Measurements from ENCODE around the gene DIPK1B.

The DIPK1B gene

DNA sequence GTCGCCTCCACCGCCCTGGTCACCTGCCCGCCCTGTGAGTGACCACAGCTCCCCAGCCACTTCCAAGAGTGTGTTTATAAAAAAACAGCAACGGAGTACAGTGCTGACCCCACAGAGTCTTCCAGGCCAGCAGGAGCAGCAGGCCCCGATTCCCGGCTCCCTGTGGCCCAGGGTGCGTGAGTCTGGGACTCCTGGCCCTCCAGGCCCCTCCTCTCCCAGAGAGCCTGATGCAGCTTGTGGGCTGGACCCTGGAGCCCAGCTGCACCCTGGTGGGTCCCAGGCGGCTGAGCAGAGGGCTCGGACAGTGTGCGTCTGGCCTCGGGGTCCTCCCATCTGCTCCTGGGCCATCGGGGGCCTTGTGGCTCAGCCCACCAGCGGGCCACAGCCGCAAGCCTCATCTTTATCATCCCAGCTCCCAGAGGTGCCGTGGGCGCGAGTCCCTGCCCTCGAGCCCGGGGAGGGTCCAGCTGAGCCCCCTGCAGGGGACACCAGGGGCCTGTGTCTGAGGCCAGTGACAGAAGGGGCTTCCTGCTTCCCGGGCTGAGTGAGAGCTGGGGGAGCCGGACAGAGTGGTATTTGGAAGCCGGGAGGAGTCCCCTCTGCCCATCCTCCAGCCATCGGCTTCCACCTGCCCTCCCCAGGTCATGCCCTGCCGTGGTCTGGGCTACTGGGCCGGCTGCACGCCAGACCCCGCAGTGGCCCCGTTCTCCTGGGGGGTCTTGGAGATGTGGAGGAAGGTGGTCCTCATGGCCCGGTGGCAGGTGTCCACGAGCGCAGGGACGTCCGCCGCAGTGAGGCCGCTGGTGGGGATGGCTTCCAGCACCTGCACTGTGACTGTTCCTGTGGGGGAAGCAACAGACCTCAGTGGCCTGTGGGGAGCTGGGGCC is 39.0 kb upstream of the DIPK1B start:
- DNase-seq (ENCODE audit: low read depth, low spot score), result no peak

DNA sequence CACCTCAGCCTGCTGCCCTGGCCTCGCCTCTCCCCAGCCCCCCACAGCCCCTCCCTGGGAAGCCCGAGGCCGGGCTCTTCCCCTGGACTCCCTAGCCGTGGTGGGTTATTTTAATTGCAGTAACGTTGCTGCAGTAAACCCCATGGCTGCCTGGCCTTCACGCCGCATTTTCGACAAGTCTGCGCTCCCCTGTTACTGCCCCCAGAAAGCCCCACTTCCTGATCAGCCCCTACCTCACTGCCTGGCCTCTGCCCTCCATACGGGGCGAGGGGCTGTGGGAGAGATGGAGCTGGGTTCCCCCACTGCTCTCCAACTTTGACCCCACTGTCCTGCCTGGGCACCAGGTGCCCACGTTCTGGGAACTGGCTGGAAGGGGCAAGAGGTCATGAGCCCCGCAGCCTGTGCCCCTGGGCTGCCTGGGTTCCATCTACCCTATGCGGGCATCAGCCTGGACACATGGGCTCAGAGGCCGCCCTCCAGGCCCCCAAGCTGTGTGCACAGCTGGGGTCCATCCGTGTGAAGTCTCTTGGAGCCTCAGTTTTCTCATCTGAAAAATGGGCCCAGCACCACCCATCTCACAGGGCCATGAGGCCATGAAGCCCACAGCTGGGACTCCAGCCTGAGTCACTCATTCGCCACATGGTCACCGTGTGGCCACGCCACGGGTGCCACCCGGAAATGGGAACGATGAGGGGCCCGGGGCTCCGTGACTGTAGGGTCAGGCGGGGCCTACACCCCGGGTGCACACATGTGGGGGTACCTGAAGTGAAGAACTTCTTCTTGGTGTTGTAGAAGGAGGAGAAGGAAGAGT is 38.2 kb upstream of the DIPK1B start:
- DNase-seq (ENCODE audit: low read depth, low spot score), result no peak

DNA sequence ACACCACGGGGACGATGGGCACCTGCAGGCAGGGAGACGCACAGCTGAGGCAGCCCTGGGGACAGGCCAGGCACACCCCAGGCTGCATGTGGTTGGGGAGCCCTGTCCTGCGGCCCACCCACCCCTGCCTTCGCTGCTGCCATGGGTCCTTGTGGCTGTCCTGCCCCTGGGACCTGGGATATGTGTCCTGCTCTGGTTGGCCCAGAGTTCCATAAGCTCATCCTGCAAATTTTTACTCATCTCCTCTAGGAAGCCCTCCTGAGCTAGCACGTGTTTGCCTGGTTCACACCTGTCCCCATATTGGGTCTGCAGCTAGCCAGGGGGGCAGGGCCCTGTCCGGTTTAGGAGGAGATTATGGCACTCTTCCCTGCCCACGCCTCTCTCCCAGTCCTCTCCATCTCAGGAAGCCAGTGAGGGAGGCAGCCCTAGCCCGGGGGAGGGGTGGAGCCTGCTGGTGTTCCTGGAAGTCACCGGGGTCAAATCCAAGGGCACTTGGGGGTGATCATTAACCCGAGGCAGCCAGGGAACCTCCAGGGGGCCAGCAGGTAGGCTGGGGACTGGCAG is 37.5 kb upstream of the DIPK1B start:
- no peak for DNase-seq (ENCODE audit: low read depth, low spot score)

DNA sequence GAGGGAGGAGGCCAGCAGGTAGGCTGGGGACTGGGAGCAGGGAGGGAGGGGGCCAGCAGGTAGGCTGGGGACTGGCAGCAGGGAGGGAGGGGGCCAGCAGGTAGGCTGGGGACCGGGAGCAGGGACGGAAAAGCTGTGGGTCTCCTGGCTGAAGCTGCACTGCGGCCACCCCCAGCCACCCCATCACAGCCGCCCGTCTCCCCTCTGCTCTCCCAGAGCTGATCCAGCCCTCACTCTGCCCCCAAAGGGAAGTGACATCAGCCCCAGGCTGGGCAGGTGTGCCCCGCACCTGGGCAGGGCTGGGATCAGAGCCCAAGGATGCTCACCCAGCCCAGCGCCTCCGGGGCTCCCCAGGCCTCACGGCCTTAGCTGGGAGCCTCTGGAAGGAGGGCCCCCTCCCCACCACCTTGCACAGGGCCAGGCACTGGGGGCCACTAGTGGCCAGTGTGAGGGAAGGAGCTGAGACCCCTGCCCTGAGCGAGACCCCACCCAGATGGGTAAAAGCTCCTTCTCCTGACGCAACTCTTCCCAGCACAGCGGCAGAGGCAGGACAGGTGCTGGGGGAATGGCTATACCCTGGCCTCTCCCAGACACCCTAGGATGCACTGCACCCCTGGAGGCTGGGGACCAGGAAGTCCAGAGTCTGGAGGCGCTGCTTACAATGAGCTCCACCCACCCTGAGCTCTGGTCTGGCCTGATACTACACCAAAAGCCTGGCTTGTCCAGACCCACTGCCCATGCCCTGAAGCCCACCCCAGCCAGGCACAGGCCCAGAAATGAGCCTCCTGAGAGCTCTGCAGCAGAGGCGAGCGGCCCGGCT is 36.7 kb upstream of the DIPK1B start:
- DNase-seq (ENCODE audit: low read depth, low spot score), result no peak

DNA sequence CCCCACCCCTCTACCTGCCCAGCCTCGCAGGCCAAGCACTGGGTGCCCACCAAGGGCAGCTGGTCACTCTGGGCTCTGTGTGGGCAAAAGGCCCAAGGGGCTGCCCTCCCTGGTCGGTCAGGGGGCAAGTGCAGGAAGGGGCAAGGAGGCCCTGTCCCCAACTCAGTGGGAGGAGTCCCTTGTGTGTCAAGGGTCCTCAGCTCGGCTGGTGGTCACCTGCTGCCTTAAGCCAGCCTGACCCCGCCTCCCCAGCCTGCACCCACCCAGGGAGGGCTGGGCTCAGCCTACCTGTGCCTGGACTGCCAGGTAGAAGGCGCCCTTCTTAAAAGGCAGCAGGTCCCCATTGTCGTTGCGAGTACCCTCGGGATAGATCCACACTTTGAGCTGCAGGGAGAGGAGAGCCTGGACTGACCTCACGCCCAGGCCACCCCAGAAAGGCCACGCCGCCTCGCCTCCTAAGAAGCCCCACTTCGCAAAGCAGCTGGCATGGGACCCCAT is 36.0 kb upstream of the DIPK1B start:
- DNase-seq (ENCODE audit: low read depth, low spot score), result no peak

DNA sequence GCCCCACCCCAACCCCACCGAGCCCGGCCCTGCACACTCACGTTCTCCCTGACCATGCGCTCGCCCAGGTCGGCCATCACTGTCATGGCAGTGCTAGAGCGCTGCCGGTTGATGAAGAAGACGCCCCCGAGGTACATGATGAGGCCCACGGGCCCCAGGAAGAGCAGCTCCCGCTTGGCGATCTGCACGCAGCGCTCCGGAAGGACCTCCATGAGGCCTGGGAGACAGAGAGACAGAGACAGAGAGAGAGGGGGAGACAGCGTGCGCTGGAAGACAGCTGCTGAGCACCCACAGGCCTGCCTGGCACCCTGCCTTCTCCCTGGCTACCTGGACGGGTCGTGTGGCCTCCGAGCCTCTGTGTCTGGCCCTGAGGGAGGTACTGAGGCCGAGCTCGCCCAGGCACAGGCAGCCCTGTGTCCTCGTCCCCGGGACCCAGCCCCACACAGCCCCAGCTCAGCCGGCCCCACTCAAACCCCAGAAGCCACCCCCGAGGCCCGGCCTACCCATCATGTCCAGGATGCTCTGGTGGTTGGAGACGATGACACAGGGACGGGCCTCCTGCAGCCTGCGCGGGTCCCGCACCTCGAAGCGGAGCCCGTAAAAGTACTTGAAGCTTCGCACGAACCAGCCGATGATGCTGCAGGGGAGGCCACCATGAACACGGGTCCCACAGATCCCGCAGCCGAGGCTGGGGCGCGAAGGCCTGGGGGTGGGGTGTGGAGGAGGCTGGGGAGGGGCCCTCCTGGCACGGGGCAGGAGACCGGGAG is 35.3 kb upstream of the DIPK1B start:
- no peak for DNase-seq (ENCODE audit: low read depth, low spot score)

DNA sequence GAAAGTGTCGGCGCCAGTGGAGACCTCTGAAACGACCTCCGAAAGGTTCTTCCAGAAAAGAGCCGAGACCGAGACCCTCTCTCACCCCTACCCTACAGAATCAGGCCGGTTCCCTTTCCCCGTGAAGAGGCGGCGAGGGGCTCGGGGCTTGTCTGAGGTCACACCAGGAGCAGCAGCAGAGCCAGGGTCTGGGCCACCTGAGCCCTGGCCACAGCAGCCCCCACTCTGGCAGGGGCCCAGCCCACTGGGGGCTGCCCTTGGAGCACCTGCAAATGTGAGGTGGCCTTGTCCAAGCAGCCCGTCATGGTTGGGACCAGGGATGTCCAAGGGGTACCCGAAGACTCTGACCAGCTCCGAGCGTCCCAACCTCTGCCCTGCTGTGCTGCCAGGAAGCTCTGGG is 34.3 kb upstream of the DIPK1B start:
- no peak for DNase-seq (ENCODE audit: low read depth, low spot score)

DNA sequence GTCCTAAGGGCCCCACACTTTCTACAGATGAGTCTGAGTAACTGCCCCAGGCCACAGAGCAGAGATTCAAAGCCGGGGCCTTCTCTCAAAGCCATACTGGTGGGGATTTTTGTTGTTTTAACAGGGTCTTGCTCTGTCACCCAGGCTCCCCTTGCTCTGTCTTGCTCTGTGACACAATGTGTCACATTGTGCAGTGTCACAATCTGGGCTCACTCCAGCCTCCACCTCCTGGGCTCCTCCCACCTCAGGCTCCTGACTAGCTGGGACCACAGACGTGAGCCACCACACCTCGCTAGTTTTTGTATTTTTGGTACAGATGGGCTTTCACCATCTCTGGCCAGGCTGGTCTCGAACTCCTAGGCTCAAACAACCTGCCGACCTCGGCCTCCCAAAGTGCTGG is 33.7 kb upstream of the DIPK1B start:
- no peak for DNase-seq (ENCODE audit: low read depth, low spot score)

DNA sequence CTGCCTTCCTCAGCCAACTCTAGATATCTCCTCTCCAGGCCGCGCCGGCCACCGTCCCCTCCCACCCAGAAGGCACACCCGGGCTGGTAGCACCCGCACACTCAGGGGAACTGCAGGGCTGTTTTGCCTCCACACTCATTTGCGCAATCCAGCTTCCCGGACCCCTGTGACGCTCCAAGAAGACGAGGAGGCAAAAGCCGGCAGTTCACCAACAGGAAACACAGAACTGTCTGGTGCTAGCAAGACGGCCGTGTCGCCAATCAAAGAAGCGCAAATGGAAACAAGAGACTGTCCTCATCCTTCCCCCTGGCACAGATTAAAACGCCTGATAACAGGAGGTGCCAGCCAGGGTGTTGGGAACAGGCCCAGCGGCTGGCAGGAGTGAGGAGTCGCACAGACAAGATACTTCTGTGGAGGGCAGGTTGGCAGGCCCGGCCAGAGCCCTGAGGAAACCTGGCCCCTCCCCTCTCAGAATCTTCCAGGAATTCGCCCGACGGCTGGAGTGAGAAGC is 32.9 kb upstream of the DIPK1B start:
- DNase-seq (ENCODE audit: low read depth, low spot score), result no peak

DNA sequence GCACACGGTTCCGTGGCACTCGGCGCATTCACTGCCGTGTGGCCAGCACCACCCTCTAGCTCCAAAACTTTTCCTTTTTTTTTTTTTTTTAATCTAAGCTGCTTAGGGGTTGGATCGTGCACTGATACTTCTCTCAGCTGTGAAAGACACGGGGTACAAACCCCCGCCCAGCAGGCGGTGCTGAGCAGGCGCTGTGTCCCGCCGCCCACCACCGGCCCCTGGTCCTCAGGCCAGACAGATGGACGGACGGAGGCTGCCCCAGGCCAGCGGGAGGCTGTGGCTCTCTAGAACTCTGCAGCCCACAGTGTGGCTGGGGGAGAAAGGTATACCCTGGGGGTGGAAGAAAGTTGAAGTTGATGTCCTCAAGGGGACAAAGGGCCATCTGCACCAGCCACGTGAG is 31.3 kb upstream of the DIPK1B start:
- DNase-seq (ENCODE audit: low read depth, low spot score), result no peak

DNA sequence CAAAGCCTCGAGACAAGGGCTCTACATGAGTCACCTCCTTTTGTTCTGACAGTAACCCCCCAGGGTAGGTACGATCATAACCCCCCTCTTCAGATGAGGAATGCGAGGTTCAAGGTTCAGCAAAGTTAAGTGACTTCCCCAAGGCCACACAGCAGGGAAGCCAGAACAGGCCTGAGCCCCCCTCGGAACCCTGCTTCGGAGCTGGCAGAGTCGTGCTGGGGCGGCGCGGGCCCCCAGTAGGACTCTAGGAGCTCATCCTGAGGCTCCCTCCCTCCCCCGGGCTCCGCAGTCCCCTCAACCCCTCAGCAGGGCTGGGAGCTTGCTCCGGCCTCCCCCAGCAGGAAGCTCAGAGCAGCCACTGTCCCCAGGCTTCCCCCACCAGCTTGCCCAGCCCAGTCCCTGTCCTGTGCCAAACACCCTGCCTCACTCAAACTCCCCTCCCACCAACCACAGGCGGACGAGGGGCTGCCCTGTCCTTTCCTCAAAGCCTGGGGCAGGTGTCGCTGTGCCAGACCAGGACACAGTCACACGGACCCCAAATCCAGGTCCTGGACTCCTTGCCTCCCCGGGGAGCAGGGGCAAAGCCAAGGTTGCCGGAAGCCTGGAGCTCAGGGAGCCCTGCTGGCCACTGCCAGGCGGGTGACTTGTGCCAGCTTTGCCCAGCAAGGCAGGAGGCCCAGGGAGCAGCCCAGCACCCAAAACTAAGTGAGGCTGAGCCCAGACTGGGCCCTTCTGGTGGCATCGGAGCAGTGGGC is 30.2 kb upstream of the DIPK1B start:
- DNase-seq (ENCODE audit: low read depth, low spot score), result no peak

DNA sequence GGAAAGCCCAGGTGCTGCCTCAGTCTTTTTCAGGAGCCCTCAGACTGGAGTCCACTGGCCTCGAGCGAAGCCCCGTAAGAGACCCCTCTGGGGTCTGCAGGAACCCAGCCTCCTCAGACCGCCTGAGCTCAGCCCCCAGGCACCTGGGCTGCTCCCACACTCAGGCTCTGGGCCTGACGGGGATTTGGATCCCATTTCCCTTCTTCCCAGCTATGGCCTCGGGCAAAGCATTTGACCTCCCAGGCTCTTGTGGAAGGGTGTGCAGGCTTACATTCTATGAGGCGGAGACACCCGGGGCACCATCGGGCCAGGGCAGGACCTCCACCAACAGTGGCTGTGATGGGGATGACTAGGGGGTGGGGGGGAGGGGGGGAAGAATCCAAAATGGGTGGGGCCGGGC is 29.7 kb upstream of the DIPK1B start:
- no peak for DNase-seq (ENCODE audit: low read depth, low spot score)

DNA sequence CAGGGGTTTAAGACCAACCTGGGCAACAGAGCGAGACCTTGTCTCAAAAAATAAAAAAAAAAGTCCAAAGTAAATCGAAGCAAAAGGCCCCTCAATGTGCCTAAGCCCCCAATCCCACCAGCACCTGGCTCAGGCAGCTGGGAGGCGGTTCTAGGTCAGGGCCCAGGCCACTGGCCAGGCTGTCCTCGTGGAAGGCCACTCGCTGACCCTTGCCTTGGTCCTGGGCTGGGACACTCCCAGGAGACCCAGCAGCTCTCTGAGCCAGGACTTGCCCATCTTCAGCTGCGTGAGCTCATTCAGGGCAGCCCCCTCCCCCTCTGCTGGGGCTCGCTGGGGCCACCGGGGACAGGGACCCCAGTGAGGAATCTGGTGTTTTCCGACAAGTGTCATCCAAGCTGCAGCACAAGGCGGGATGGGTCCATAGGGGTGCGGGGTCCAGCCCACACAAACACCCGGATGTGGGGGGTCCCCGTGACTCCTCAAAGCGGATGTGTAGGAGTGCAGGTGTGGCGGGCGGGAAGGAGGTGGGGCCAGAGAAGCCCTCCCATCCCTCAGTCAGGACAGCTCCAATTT is 29.1 kb upstream of the DIPK1B start:
- DNase-seq (ENCODE audit: low read depth, low spot score), result no peak

DNA sequence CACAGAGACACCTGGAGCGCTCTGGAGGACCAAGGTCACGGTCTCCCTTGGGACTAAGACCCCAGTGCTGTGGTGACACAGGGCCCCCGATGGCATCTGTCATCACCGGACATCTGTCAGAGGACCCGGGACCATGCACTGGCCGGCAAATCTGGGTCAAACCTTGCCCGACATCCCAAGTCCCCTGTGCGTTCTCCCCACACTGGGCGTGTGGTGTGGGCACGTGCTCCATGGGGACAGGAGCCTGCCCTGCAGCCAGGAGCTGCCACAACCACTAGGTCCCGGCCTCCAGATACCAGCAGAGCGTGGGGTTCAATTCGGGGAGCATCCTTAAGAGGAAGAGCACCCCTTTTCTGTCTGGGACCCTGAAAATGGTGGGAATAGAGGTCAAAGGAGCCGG is 28.6 kb upstream of the DIPK1B start:
- no peak for DNase-seq (ENCODE audit: low read depth, low spot score)

DNA sequence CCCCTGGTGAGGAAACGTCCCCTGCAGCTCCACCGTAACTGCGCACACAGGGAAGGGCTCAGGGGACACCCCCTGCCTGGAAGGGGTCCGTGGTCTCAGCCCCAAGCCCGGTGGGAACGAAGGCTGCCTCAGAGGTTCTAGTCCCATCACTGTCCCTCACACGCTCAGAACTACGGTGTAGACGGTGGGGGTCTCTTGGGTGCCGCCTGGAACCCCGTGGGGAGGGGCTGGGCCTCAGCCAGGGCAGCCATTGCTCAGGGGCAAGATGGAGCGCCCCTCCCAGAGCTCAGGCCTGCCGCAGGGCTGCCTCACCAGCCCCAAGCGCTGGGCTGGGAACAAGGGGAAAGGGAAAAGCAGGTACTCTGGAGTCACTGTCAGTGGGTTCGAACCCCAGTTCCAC is 28.0 kb upstream of the DIPK1B start:
- DNase-seq (ENCODE audit: low read depth, low spot score), result no peak

DNA sequence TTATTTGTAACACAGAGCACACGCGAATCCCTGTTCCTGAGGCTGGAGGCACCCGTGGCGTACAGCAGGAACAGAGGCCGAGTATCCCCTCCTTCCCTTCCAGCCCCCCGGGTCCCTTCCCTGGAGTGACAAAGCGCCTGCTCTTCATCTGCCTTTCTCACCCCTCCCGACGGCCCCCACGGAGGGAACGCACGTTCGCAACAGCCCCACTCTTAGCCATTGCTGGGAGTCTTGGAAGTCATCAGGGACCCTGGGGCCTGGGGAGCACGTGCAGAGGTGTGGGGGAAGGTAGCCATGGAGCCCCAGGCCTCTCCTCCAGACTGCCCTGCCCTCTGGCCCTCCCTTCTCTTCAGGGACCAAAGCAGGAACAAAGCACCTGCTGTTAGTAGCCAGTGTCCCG is 27.6 kb upstream of the DIPK1B start:
- DNase-seq (ENCODE audit: low read depth, low spot score), result no peak

DNA sequence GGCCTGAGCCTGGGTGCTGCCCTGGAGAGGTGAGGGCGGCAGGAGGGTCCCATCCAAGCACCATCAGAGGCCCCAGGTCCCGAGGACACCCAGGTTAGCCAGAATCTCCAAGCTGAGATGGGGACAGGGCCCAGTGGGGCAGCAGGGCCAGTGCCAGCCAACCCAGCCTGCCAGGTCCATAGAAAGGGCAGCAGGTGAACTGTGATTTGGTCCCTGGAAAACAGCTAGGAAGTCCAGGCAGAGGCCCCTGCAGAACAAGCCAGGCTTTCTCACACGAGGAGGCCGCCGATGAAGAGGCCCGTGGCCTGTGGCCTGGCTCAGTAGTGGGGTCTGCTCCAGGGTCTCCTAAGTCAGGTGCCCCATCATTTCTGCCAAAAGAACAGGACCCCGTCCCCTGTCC is 27.2 kb upstream of the DIPK1B start:
- DNase-seq (ENCODE audit: low read depth, low spot score), result no peak

DNA sequence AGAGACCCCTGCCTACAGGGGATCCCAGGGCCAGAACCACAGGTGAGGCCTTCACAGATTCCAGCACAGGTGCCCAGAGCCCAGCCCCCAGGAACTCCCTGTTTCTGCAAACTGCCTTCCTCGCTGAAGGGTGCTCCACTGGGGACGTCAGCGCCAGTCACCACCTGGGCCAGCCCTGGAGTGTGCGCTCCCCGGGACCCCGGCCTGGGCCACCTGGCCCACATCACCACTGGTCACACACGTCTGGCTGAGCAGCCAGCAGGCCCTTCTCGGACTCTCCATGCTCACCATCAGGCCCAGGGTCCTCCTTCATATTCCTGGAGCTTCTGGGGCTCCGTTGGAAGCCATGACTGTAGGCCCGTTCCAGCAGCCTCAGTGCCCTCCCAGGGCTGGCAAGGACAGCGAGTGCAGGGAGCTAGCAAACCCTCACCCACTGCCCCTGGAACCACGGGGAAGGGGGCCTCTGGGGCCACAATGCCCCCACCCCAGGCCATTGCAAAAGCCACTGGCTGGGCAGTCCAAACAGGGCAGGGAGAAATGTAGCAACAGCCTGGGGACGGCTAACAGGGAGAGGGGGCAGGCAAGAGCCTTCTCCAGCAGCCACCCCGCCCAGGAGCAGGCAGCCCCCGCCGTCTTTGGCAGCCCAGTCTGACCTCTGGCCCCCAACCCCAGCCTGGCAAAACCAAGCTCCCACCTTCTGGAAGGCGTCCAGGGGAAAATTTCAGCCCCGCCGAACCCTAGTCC is 26.4 kb upstream of the DIPK1B start:
- DNase-seq (ENCODE audit: low read depth, low spot score), result no peak

DNA sequence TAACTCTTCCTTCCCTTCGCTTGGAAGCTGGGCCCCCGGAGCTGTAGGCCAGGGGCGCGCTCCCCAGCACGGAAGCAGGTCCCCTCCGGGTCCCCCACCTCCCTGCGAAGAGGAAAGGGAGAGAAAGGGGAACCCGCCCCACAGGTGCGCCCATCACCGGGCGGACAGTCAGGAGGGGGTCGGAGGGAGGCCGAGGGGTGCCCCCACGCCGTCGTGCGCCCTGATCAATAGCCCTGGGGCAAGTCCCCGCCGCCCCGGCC is 25.9 kb upstream of the DIPK1B start:
- DNase-seq (ENCODE audit: low read depth, low spot score), result no peak
